Left lung (tissue), 14 donors: ENCODE results near the gene GOLGA6L7. TPM values are rescaled to one million over a fixed set of nuclear protein-coding genes. Genes with fewer than 3 reads are reported as not detected.
"Not testable (repeated sequence)": the region's sequence is repeated elsewhere in the genome, so short reads cannot be mapped to it uniquely, and the experiment has no call there.

ENCODE experiments used
- ATAC-seq: fragments of 200-7000 bp; cut with Tn5 transposase; one replicate; pipeline ENCODE4 v1.9.1; 2020; ENCODE audit warnings: moderate library complexity
- DNase-seq, 4 donors: peaks; one replicate each; pipeline ENCODE4 v3.0.0-alpha.2; 2013 to 2020
- H3K27ac ChIP-seq, 2 donors: fragments of 200-600 bp; sonication (generic) in 1 of 2; one replicate each; pipeline versions ENCODE4 v1.5.0 to v1.8.0; 2020 to 2021
- H3K27me3 ChIP-seq, 2 donors: fragments of 200-600 bp; sonication (generic) in 1 of 2; one replicate each; pipeline versions ENCODE4 v1.5.0 to v1.8.0; 2020 to 2021
- H3K36me3 ChIP-seq, 2 donors: fragments of 200-600 bp; sonication (generic) in 1 of 2; one replicate each; pipeline versions ENCODE4 v1.5.0 to v1.8.0; 2020 to 2021
- H3K4me1 ChIP-seq, 2 donors: fragments of 200-600 bp; one replicate each; pipeline ENCODE4 v1.8.0; 2021
- H3K4me3 ChIP-seq, 2 donors: fragments of 200-600 bp; sonication (generic) in 1 of 2; one replicate each; pipeline versions ENCODE4 v1.5.0 to v1.8.0; 2020 to 2021; ENCODE audit warnings: mild to moderate bottlenecking in 1 of 2
- H3K9me3 ChIP-seq, 2 donors: fragments of 200-600 bp; sonication (generic) in 1 of 2; one replicate each; pipeline versions ENCODE4 v1.5.0 to v1.8.0; 2020 to 2021
- CTCF ChIP-seq, 2 donors: fragments of 200-600 bp; sonication (generic) in 1 of 2; IDR thresholded peaks; one replicate each; pipeline versions ENCODE4 v1.5.0 to v1.8.0; 2021; ENCODE audit warnings: antibody characterized with exemption in 2 of 2
- intact Hi-C, 2 donors: fragments of 100-400 bp; cut with DNase I; formaldehyde crosslinking; loops; one replicate each; pipeline versions ENCODE4 v1.11.2 to v1.14.2; 2022
- long read RNA-seq, 12 donors: library from polyadenylated mRNA in 2 of 12; unstranded in 2 of 12; transcript quantifications; one replicate each; pipeline ENCODE4 v2.0.0 and lab custom pipeline, GENCODE V29; 2019 to 2026
- polyA plus RNA-seq, 6 donors: library from polyadenylated mRNA; unstranded; fragments of 120-200 nt; gene quantifications; one replicate each; pipeline ENCODE4 v1.2.1, GENCODE V29; 2013; ENCODE audit not compliant: insufficient read length in 6 of 6
- total RNA-seq, 2 donors: library from RNA; stranded (reverse); fragmentation: NEBNext Ultra II Directional; extraction: Animal tissue kit (Norgen Biotek cat#: 25700); gene quantifications; one replicate each; pipeline ENCODE4 v1.2.1, GENCODE V29; 2021
- donor health status: DM: no; HTN: yes; CAD: no.
- donor health status: DM: no; HTN: no; CAD: no.

GOLGA6L7 gene, protein sequence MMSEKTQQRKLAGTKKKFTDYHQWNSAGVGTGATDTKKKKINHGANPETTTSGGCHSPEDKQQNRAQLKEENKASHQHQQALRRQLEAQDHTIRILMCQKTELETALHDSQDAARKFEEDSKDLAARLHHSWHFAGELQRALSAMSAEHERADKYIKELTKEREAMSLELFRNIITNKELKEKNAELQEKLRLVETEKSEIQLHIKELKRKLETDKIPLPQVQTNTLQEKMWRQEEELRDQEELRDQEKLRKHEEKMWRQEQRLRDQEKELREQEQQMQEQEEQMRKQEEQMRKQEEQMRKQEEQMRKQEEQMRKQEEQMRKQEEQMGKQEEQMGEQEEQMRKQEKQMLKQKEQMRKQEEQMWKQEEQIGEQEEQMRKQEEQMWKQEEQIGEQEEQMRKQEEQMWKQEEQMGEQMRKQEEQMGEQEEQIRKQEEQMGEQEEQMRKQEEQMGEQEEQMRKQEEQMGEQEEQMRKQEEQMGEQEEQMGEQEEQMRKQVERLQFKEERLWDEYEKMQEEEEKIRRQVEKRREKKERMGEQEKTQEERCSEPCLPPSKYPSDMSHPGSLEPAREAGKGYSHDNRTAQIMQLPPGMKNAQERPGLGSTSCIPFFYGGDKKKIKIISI
- total RNA-seq (not detected), polyA plus RNA-seq (1 to 10 TPM in 2 of 6 donors, under 1 TPM in 4; 0.33 to 1.4 (median 0.95) TPM)
- long read RNA-seq, donor 1: 0 reads
- long read RNA-seq, donor 2: 0 reads
- long read RNA-seq, donor 3: 0 reads
- long read RNA-seq, donor 4: 0 reads
- long read RNA-seq, donor 5: 0 reads
- long read RNA-seq, donor 6: 0 reads
- long read RNA-seq, donor 7: 0 reads
- long read RNA-seq, donor 8: 0 reads
- long read RNA-seq, donor 9: 0 reads
- long read RNA-seq, donor 10: 0 reads
- long read RNA-seq, donor 11: 0 reads
- long read RNA-seq, donor 12: 0 reads

DNA sequence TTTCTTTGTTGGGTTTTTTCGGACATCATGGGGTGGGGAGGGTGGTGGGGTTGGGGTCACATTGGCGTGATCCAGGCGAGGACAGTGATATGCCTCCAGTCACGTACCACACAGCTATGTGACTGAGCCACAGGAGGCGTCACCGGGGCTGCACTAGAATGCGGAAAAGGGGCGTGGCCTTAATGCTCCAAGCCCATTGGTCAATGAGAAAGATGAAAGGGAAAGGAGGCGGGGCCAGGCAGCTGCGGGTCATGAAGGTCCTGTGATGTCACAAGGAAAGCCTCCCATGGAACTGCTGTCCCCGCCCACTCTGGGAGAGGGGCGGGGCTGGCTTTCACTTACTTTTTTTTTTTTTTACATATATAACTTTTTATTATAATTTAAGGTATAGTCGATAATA, at the start of gene GOLGA6L7:
Gene GOLGA6L7, minus strand, starts transcription at position 124 of the 400 bp plus-strand sequence. Its CDS starts 95 bp downstream, at position 29.
- intact Hi-C loops, ATAC-seq: not testable (repeated sequence)

GRCh38 chr15:28897861-28898585, 49.6 kb upstream of the GOLGA6L7 start:
- ATAC-seq (no peak), DNase-seq (no peak)
- H3K4me1 ChIP-seq: no peaks in the 10 kb centered on the region
- no peak overlapping the region for H3K4me3 ChIP-seq
- no peaks in the 10 kb centered on the region for H3K27me3 ChIP-seq
- H3K27ac ChIP-seq: no peak overlapping the region
- intact Hi-C loops: no loop called here
- TF ChIP-seq CTCF (IDR thresholded peaks at IDR 0.05): no peak
- no peaks in the 10 kb centered on the region for H3K9me3 ChIP-seq
- H3K36me3 ChIP-seq: no peaks in the 10 kb centered on the region

More for the DNA sequence above, at the start of gene GOLGA6L7:
- not testable (repeated sequence) for H3K27ac ChIP-seq, DNase-seq, H3K4me1 ChIP-seq, H3K27me3 ChIP-seq, H3K9me3 ChIP-seq, H3K4me3 ChIP-seq, H3K36me3 ChIP-seq

DNA sequence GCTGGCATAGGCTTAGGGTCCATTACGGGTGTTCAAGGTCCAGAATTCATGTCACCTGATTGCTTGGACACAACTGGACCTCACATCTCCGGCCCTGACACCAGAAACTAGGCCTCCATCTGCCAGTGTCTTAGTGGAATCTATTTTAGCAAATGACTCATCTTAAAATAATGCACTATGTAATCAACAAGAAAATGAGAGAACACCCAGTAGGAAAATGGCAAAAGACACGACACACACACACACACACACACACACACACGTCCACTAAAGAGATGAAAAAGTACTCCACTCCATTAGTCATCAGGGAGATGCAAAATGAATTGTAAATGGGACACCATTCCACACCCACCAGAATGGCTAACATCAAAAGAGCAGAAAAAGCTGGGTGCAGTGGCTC, 48.5 kb upstream of the GOLGA6L7 start:
- Histone ChIP-seq H3K27me3 (no peaks in the 10 kb centered on the region), H3K36me3 (no peaks in the 10 kb centered on the region), H3K4me1 (no peaks in the 10 kb centered on the region), H3K9me3 (no peaks in the 10 kb centered on the region), H3K27ac (no peak overlapping the region), H3K4me3 (no peak overlapping the region)
- intact Hi-C loops: no loop called here
- no peak for DNase-seq
- no peak for TF ChIP-seq CTCF (IDR thresholded peaks at IDR 0.05)
- no peak for ATAC-seq

DNA sequence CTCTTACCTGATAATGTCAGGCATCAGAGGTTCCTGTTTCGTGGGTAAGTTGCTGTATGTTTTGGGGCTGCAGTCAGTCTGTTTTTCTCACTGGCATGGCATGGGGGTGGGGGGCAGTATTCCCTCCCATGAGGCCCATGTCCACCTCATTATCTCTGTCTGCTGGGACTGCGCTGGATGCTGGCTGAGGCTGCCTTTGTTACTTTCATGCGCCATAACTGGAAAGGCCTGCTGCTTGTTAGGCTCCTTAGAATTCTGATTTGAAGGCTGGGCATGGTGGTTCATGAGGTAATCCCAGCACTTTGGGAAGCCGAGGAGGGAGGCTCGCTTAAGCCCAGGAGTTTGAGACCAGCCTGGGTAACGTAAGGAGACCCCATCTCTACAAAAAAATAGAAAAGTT, 47.1 kb upstream of the GOLGA6L7 start:
- Histone ChIP-seq H3K4me1 (no peaks in the 10 kb centered on the region), H3K9me3 (no peaks in the 10 kb centered on the region), H3K27ac (no peak overlapping the region), H3K4me3 (no peak overlapping the region), H3K27me3 (no peaks in the 10 kb centered on the region), H3K36me3 (no peaks in the 10 kb centered on the region)
- ATAC-seq (no peak), DNase-seq (no peak)
- TF ChIP-seq CTCF (IDR thresholded peaks at IDR 0.05): no peak
- intact Hi-C loops: no loop called here

DNA sequence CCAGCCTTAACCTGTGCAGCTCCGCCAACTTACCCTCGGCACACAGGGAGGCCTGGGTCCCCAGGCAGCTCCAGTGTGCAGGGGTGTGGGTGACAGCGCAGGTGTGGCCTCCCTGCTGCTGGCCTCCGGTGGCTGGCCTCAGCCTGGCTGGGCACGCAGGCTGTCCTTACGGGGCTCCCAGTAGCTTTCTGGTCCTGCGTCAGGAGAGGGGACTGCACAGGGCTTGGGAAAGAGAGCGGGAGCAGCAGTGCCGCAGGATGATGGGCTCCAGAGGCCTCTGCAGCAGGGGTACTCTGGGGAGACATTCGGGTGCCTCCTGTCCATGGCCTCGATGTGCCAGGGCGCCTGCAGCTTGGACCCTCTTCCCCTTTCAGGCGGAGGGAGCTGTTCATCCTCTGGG, 46.7 kb upstream of the GOLGA6L7 start:
- H3K27me3 ChIP-seq: no peaks in the 10 kb centered on the region
- DNase-seq: no peak
- H3K36me3 ChIP-seq: no peaks in the 10 kb centered on the region
- intact Hi-C loops: no loop called here
- no peak overlapping the region for H3K4me3 ChIP-seq
- H3K4me1 ChIP-seq: no peaks in the 10 kb centered on the region
- H3K9me3 ChIP-seq: no peaks in the 10 kb centered on the region
- H3K27ac ChIP-seq: no peak overlapping the region
- ATAC-seq: no peak
- no peak for TF ChIP-seq CTCF (IDR thresholded peaks at IDR 0.05)
